HG02840 (cell line): Measurements from ENCODE around the gene FZD2.

Source experiments
- ATAC-seq: cut with Tn5 transposase; IDR thresholded peaks from one replicate; pipeline ENCODE4 v1.9.1; 2021; ENCODE audit warnings: mild to moderate bottlenecking, moderate library complexity, moderate number of reproducible peaks; ENCODE audit not compliant: unreplicated experiment, low FRiP score

FZD2 gene

GRCh38 chr17:44604768-44605485 is 47.6 kb downstream of the FZD2 start:
- no peak for ATAC-seq

- no peak for ATAC-seq
Observed at GRCh38 chr17:44606658-44607057, 49.4 kb downstream of the FZD2 start.

GRCh38 chr17:44607836-44608690 is 50.8 kb downstream of the FZD2 start:
- ATAC-seq, result no peak

- no peak for ATAC-seq
Observed at GRCh38 chr17:44608727-44609435, 51.6 kb downstream of the FZD2 start.

GRCh38 chr17:44610331-44610730 is 53.0 kb downstream of the FZD2 start:
- no peak for ATAC-seq
